Right lobe of liver (tissue), 4 donors: Measurements from ENCODE around the gene KLF2.

Source experiments
- CTCF ChIP-seq, 4 donors: fragments of 200-600 bp in 3 of 4; fragments of 450-650 bp in 1 of 4; IDR thresholded peaks; one replicate each; pipeline versions ENCODE4 v1.5.1 to v1.8.0; 2016 to 2022; ENCODE audit warnings: antibody characterized with exemption in 4 of 4, mild to moderate bottlenecking in 2 of 4
- POLR2A ChIP-seq: fragments of 450-650 bp; IDR thresholded peaks from one replicate; pipeline ENCODE4 v1.6.1; 2017; ENCODE audit warnings: antibody characterized with exemption, mild to moderate bottlenecking
- donor health status: DM: no; HTN: no; CAD: no.
- donor health status: DM: no; HTN: no; CAD: no.
- donor health status: DM: no; HTN: yes; CAD: no.

- no peak for TF ChIP-seq CTCF (IDR thresholded peaks at IDR 0.05)
- TF ChIP-seq POLR2A: no peak
These were observed 20.9 kb upstream of the KLF2 start for GRCh38 chr19:16303755-16304154.
